Measurements from ENCODE around the gene SYNPO2.

DNA sequence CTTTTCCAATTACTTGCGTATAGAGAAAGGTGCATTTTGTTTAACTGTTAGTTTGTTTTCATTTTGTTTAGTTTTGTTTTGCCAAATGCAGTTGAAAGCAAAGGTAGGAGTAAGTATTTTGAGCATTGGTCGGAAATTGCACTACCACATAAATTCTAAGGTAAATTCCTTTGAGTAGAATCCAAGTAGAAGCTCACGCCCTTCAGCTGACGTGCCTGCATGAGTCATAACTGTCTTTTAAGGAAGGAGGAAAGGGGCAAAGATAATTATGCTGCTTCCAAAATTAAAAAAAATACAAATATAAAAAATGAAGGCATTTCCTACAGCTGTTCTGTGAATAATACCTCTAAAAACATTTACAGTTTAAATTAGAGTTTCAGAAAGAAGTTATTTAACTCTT, 136.8 kb downstream of the SYNPO2 start:
- no peak for TF ChIP-seq EZH2 (IDR thresholded peaks at IDR 0.05; ENCODE audit: low read depth)
- TF ChIP-seq, protein P1, sequence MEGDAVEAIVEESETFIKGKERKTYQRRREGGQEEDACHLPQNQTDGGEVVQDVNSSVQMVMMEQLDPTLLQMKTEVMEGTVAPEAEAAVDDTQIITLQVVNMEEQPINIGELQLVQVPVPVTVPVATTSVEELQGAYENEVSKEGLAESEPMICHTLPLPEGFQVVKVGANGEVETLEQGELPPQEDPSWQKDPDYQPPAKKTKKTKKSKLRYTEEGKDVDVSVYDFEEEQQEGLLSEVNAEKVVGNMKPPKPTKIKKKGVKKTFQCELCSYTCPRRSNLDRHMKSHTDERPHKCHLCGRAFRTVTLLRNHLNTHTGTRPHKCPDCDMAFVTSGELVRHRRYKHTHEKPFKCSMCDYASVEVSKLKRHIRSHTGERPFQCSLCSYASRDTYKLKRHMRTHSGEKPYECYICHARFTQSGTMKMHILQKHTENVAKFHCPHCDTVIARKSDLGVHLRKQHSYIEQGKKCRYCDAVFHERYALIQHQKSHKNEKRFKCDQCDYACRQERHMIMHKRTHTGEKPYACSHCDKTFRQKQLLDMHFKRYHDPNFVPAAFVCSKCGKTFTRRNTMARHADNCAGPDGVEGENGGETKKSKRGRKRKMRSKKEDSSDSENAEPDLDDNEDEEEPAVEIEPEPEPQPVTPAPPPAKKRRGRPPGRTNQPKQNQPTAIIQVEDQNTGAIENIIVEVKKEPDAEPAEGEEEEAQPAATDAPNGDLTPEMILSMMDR (conservative IDR thresholded peaks at IDR 0.05), result no peak

Data from PC-9 (cell line).